GM12878 (cell line): ENCODE data around the gene TUBA4B. TPM values are rescaled to one million over a fixed set of nuclear protein-coding genes. Genes with fewer than 3 reads are reported as not detected.

Source experiments
- BACH1 ChIP-seq: fragments of 450-650 bp; IDR thresholded peaks from 2 replicates; pipeline ENCODE4 v1.6.1; 2017; ENCODE audit warnings: mild to moderate bottlenecking, borderline replicate concordance
- BCL11A ChIP-seq: IDR thresholded peaks from 2 replicates; pipeline ENCODE4 v1.6.1; 2011; ENCODE audit warnings: low read depth, low read length
- BHLHE40 ChIP-seq, 2 experiments: fragments of 450-650 bp in 1 of 2; IDR thresholded peaks; 2 replicates each; pipeline ENCODE4 v1.6.1; 2011 to 2017; ENCODE audit warnings: low read depth in 2 of 2, borderline replicate concordance in 1 of 2, improper control_type of control experiment in 1 of 2, low read length in 1 of 2, mild to moderate bottlenecking in 1 of 2
- BMI1 ChIP-seq: fragments of 450-650 bp; IDR thresholded peaks from 2 replicates; pipeline ENCODE4 v1.6.1; 2016; ENCODE audit warnings: mild to moderate bottlenecking, moderate library complexity, borderline replicate concordance
- CHD4 ChIP-seq: fragments of 200-600 bp; sonication (generic); IDR thresholded peaks from 2 replicates; pipeline ENCODE4 v1.6.1; 2016; ENCODE audit warnings: mild to moderate bottlenecking
- CREM ChIP-seq: IDR thresholded peaks from 2 replicates; pipeline ENCODE4 v1.6.1; 2014; ENCODE audit warnings: antibody characterized with exemption, low read depth
- HDGF ChIP-seq: fragments of 450-650 bp; IDR thresholded peaks from 2 replicates; pipeline ENCODE4 v1.6.1; 2016; ENCODE audit warnings: antibody characterized with exemption
- KLF5 ChIP-seq: fragments of 450-650 bp; IDR thresholded peaks from 2 replicates; pipeline ENCODE4 v1.6.1; 2014; ENCODE audit warnings: mild to moderate bottlenecking; ENCODE audit not compliant: partially characterized antibody
- MTA2 ChIP-seq: fragments of 450-650 bp; IDR thresholded peaks from 2 replicates; pipeline ENCODE4 v1.6.1; 2016; ENCODE audit warnings: low read depth, mild to moderate bottlenecking, moderate library complexity
- POU2F2 ChIP-seq: IDR thresholded peaks from 3 replicates; pipeline ENCODE4 v1.6.1; 2011; ENCODE audit warnings: low read depth, mild to moderate bottlenecking, low read length, borderline replicate concordance
- RELA ChIP-seq: fragments of 450-650 bp; IDR thresholded peaks from 2 replicates; pipeline ENCODE4 v1.8.0; 2014; ENCODE audit warnings: borderline replicate concordance; ENCODE audit not compliant: partially characterized antibody
- RFX5 ChIP-seq: IDR thresholded peaks from 2 replicates; pipeline ENCODE4 v1.6.1; 2011; ENCODE audit warnings: low read depth, low read length, improper control_type of control experiment
- SMARCA5 ChIP-seq: fragments of 450-650 bp; IDR thresholded peaks from 2 replicates; pipeline ENCODE4 v1.6.1; 2017; ENCODE audit warnings: mild to moderate bottlenecking
- SREBF2 ChIP-seq: IDR thresholded peaks from 2 replicates; pipeline ENCODE4 v1.6.1; 2012; ENCODE audit warnings: mild to moderate bottlenecking, low read length
- TCF7 ChIP-seq: IDR thresholded peaks from 2 replicates; pipeline ENCODE4 v1.6.1; 2014; ENCODE audit warnings: antibody characterized with exemption, borderline replicate concordance
- polyA plus RNA-seq, 11 experiments: library from polyadenylated mRNA; depleted of rRNA in 4 of 11; unstranded in 6 of 11; stranded (reverse) in 5 of 11; fragments of >200 nt; fragmentation: Nextera tagmentation in 4 of 11; fragmentation: Illumina TruSeq in 1 of 11; extraction: Ambion mirVana in 4 of 11; extraction: Trizol in 1 of 11; gene quantifications; 1 replicate in 1 of 11; 2 replicates in 10 of 11; pipeline versions ENCODE4 v1.2.1 to v1.2.3, GENCODE V29; 2011 to 2016; ENCODE audit warnings: inconsistent platforms in 2 of 11, missing spikeins in 2 of 11, low read depth in 1 of 11
- total RNA-seq, 4 experiments: library from RNA; depleted of rRNA in 3 of 4; stranded (reverse); fragments of >200 nt in 3 of 4; fragmentation: Illumina TruSeq in 1 of 4; extraction: Trizol in 1 of 4; gene quantifications; 2 replicates each; pipeline versions ENCODE4 v1.2.1 to v1.2.3, GENCODE V29; 2013 to 2021
- TF ChIP-seq, protein P1 (sequence below): fragments of 150-350 bp; IDR thresholded peaks from 2 replicates; pipeline ENCODE4 v1.6.1; 2016; ENCODE audit warnings: low read depth, low read length
- TF ChIP-seq, protein P2 (sequence below): fragments of 450-650 bp; IDR thresholded peaks from 2 replicates; pipeline ENCODE4 v1.6.1; 2016; ENCODE audit warnings: mild to moderate bottlenecking
- TF ChIP-seq, protein P3 (sequence below): fragments of 450-650 bp; IDR thresholded peaks from 2 replicates; pipeline ENCODE4 v1.6.1; 2016; ENCODE audit warnings: mild to moderate bottlenecking
- TF ChIP-seq, protein P4 (sequence below): IDR thresholded peaks from 2 replicates; pipeline ENCODE4 v1.6.1; 2011; ENCODE audit warnings: mild to moderate bottlenecking, low read depth, low read length, moderate library complexity; ENCODE audit not compliant: insufficient replicate concordance
- TF ChIP-seq, protein P5 (sequence below): fragments of 450-650 bp; conservative IDR thresholded peaks from 2 replicates; pipeline ENCODE4 v1.6.1; 2017; ENCODE audit warnings: mild to moderate bottlenecking, moderate library complexity

The TUBA4B gene
- total and polyA plus RNA-seq, 10 of the 15 experiments (the other 5 are each of a cell fraction or from before 2014, with no cell fraction given), result 0.07 TPM; not detected in 9

DNA sequence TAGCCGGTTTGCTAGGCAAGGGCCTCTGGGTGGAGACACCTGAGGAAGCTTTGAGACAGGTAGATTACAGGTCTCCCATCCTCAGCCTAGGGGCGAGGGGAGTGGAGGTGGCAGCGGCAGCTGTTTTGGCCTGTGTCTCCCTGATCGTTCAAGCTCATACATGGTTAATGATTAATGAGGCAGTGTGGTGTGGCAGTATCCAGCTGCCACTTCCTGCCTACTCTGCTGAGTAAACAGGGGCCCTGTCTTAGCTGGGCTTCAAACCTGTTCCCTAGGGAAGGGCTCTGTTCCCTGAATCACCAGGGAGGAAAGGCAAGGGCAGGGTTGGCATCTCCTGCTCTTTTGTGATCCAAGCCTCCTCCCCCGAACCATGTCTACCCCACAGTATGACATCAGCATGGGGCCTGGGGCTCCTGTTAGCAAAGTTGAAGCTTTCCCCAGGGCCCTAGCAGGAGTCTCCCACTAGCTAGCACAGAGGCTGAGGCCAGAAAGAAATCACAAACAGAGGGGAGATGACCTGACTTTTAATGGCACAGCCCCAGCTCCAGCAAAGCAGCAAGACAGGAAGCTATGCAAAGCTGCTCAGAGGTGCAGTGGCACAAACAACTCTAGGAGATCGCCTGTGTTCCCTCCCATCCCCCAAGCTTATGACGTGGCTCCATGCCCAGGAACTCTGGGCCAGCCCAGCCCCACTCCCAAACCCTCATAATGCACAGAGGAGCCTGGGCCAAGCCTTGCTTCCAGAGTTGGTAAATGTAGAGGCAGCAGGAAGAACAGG lies 3.7 kb upstream of the TUBA4B start (continued):
- TF ChIP-seq, protein P1, sequence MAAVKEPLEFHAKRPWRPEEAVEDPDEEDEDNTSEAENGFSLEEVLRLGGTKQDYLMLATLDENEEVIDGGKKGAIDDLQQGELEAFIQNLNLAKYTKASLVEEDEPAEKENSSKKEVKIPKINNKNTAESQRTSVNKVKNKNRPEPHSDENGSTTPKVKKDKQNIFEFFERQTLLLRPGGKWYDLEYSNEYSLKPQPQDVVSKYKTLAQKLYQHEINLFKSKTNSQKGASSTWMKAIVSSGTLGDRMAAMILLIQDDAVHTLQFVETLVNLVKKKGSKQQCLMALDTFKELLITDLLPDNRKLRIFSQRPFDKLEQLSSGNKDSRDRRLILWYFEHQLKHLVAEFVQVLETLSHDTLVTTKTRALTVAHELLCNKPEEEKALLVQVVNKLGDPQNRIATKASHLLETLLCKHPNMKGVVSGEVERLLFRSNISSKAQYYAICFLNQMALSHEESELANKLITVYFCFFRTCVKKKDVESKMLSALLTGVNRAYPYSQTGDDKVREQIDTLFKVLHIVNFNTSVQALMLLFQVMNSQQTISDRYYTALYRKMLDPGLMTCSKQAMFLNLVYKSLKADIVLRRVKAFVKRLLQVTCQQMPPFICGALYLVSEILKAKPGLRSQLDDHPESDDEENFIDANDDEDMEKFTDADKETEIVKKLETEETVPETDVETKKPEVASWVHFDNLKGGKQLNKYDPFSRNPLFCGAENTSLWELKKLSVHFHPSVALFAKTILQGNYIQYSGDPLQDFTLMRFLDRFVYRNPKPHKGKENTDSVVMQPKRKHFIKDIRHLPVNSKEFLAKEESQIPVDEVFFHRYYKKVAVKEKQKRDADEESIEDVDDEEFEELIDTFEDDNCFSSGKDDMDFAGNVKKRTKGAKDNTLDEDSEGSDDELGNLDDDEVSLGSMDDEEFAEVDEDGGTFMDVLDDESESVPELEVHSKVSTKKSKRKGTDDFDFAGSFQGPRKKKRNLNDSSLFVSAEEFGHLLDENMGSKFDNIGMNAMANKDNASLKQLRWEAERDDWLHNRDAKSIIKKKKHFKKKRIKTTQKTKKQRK, result no peak
- TF ChIP-seq MTA2 (peak; percentile 57), TCF7 (no peak), CHD4 (no peak), RELA (no peak), CREM (peak; percentile 52; the same call in 1 of the 2 replicates), BHLHE40 (IDR thresholded peaks at IDR 0.05; ENCODE audit: borderline replicate concordance in 1 of 2, low read depth in 2 of 2, low read length in 1 of 2) (peak in 1 of 2 experiments; percentile 57; a peak in 1 of 4 replicates), SREBF2 (no peak), KLF5 (peak; percentile 72), BMI1 (no peak), BCL11A (peak; percentile 32; the same call in 1 of the 2 replicates), POU2F2 (peak; percentile 48; the same call in 2 of the 3 replicates), RFX5 (no peak), HDGF (peak; percentile 53; the same call in 1 of the 2 replicates), BACH1 (peak; percentile 10; the same call in 1 of the 2 replicates), SMARCA5 (peak; percentile 84; the same call in 1 of the 2 replicates)
- TF ChIP-seq, protein P2, sequence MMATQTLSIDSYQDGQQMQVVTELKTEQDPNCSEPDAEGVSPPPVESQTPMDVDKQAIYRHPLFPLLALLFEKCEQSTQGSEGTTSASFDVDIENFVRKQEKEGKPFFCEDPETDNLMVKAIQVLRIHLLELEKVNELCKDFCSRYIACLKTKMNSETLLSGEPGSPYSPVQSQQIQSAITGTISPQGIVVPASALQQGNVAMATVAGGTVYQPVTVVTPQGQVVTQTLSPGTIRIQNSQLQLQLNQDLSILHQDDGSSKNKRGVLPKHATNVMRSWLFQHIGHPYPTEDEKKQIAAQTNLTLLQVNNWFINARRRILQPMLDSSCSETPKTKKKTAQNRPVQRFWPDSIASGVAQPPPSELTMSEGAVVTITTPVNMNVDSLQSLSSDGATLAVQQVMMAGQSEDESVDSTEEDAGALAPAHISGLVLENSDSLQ, result peak; percentile 79
- TF ChIP-seq, protein P3, sequence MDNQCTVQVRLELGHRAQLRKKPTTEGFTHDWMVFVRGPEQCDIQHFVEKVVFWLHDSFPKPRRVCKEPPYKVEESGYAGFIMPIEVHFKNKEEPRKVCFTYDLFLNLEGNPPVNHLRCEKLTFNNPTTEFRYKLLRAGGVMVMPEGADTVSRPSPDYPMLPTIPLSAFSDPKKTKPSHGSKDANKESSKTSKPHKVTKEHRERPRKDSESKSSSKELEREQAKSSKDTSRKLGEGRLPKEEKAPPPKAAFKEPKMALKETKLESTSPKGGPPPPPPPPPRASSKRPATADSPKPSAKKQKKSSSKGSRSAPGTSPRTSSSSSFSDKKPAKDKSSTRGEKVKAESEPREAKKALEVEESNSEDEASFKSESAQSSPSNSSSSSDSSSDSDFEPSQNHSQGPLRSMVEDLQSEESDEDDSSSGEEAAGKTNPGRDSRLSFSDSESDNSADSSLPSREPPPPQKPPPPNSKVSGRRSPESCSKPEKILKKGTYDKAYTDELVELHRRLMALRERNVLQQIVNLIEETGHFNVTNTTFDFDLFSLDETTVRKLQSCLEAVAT, result 0 out of 2 replicates have a peak, but pooled peaks have one; percentile 52
- TF ChIP-seq, protein P4, sequence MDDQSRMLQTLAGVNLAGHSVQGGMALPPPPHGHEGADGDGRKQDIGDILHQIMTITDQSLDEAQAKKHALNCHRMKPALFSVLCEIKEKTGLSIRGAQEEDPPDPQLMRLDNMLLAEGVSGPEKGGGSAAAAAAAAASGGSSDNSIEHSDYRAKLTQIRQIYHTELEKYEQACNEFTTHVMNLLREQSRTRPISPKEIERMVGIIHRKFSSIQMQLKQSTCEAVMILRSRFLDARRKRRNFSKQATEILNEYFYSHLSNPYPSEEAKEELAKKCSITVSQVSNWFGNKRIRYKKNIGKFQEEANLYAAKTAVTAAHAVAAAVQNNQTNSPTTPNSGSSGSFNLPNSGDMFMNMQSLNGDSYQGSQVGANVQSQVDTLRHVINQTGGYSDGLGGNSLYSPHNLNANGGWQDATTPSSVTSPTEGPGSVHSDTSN, result peak; percentile 71
- TF ChIP-seq, protein P5, sequence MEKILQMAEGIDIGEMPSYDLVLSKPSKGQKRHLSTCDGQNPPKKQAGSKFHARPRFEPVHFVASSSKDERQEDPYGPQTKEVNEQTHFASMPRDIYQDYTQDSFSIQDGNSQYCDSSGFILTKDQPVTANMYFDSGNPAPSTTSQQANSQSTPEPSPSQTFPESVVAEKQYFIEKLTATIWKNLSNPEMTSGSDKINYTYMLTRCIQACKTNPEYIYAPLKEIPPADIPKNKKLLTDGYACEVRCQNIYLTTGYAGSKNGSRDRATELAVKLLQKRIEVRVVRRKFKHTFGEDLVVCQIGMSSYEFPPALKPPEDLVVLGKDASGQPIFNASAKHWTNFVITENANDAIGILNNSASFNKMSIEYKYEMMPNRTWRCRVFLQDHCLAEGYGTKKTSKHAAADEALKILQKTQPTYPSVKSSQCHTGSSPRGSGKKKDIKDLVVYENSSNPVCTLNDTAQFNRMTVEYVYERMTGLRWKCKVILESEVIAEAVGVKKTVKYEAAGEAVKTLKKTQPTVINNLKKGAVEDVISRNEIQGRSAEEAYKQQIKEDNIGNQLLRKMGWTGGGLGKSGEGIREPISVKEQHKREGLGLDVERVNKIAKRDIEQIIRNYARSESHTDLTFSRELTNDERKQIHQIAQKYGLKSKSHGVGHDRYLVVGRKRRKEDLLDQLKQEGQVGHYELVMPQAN, result peak; percentile 48; the same call in 1 of the 2 replicates
